ENCODE measurements around the gene UST.

DNA sequence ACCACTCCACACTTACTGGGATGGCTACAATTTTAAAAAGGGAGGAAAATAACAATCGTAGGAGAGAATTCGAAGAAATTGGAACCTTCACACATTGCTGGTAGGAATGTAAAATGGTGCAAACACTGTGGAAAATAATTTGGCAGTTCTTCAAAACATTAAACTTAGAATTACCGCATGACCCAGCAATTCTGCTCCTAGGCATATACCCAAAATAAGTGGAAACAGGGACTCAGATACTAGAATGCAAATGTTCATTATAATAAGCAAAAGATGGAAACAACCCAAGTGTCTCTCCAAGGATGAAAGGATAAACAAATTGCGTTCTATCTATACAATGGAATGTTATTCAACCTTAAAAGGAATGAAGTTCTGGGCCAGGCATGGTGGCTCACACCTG lies 325.2 kb downstream of the UST start:
- TF ChIP-seq EZH2 (IDR thresholded peaks at IDR 0.05; ENCODE audit: low read length) (no peak), CTCF (optimal IDR thresholded peaks at IDR 0.05 in 1 of 3, IDR thresholded peaks at IDR 0.05 in 1 of 3, conservative IDR thresholded peaks at IDR 0.05 in 1 of 3; ENCODE audit: extremely low read depth in 1 of 3, insufficient read depth in 2 of 3, low read length in 3 of 3) (no peak)
